Keratinocyte (primary cell): Measurements from ENCODE around the gene ZFYVE9. TPM values are rescaled to one million over a fixed set of nuclear protein-coding genes. Genes with fewer than 3 reads are reported as not detected.

ENCODE experiments used
- DNase-seq: peaks from one replicate; pipeline ENCODE4 v3.0.0-alpha.2; 2011; ENCODE audit warnings: low read depth, missing footprints, low spot score
- FAIRE-seq: peaks from 2 replicates; lab custom pipeline; 2011; peaks lifted over from hg19 to GRCh38; lab: Jason Lieb, UNC
- H2AFZ ChIP-seq: 2 replicates; pipeline ENCODE4 v1.6.0; 2012; ENCODE audit warnings: low read length, control low read depth, inconsistent platforms; ENCODE audit not compliant: control insufficient read depth
- H3K27ac ChIP-seq: 2 replicates; pipeline ENCODE4 v1.5.1; 2011; ENCODE audit warnings: low read length; ENCODE audit not compliant: control insufficient read depth, insufficient read depth
- H3K27me3 ChIP-seq: 3 replicates; pipeline ENCODE4 v1.6.0; 2011; ENCODE audit warnings: low read length; ENCODE audit not compliant: control insufficient read depth, insufficient read depth; ENCODE audit errors: extremely low read depth
- H3K36me3 ChIP-seq, 2 experiments: 2 replicates in 1 of 2; 3 replicates in 1 of 2; pipeline ENCODE4 v1.5.1; 2011; ENCODE audit warnings: low read length in 2 of 2, mild to moderate bottlenecking in 1 of 2; ENCODE audit not compliant: control insufficient read depth in 2 of 2, insufficient read depth in 2 of 2; ENCODE audit errors: extremely low read depth in 1 of 2
- H3K4me1 ChIP-seq: 3 replicates; pipeline ENCODE4 v1.5.1; 2011; ENCODE audit warnings: low read length; ENCODE audit not compliant: control insufficient read depth, insufficient read depth; ENCODE audit errors: extremely low read depth
- H3K4me2 ChIP-seq: 3 replicates; pipeline ENCODE4 v1.6.0; 2011; ENCODE audit warnings: low read depth, low read length; ENCODE audit not compliant: control insufficient read depth, insufficient read depth; ENCODE audit errors: extremely low read depth
- H3K4me3 ChIP-seq, 3 experiments: fragments of 200-600 bp in 1 of 3; sonication (generic) in 1 of 3; 2 replicates in 2 of 3; 3 replicates in 1 of 3; pipeline ENCODE4 v1.5.1; 2011 to 2016; ENCODE audit warnings: low read length in 3 of 3, mild to moderate bottlenecking in 3 of 3, control low read depth in 2 of 3, inconsistent platforms in 1 of 3, low read depth in 1 of 3, mixed read lengths in 1 of 3, mixed run types in 1 of 3, moderate library complexity in 1 of 3; ENCODE audit not compliant: control insufficient read depth in 2 of 3, insufficient read depth in 2 of 3; ENCODE audit errors: extremely low read depth in 1 of 3
- H3K79me2 ChIP-seq: 2 replicates; pipeline ENCODE4 v1.6.0; 2012; ENCODE audit warnings: low read length; ENCODE audit not compliant: control insufficient read depth, insufficient read depth
- H3K9ac ChIP-seq: 3 replicates; pipeline ENCODE4 v1.6.0; 2011; ENCODE audit warnings: low read length; ENCODE audit not compliant: control insufficient read depth, insufficient read depth; ENCODE audit errors: extremely low read depth
- H3K9me1 ChIP-seq: 3 replicates; pipeline ENCODE4 v1.6.0; 2011; ENCODE audit warnings: low read length; ENCODE audit not compliant: control insufficient read depth, insufficient read depth; ENCODE audit errors: extremely low read depth
- H3K9me3 ChIP-seq: 2 replicates; pipeline ENCODE4 v1.5.1; 2012; ENCODE audit warnings: low read depth, low read length; ENCODE audit not compliant: control insufficient read depth
- H4K20me1 ChIP-seq: 3 replicates; pipeline ENCODE4 v1.6.0; 2011; ENCODE audit warnings: low read length; ENCODE audit not compliant: control insufficient read depth, insufficient read depth; ENCODE audit errors: extremely low read depth
- CTCF ChIP-seq, 3 experiments: IDR thresholded peaks in 1 of 3; conservative IDR thresholded peaks in 1 of 3; optimal IDR thresholded peaks in 1 of 3; 2 replicates in 2 of 3; 3 replicates in 1 of 3; pipeline versions ENCODE3 to v1.5.1; 2011; ENCODE audit warnings: low read length in 3 of 3, mild to moderate bottlenecking in 3 of 3, moderate library complexity in 2 of 3, control low read depth in 1 of 3, inconsistent platforms in 1 of 3; ENCODE audit not compliant: insufficient read depth in 2 of 3; ENCODE audit errors: extremely low read depth in 1 of 3
- EZH2 ChIP-seq: IDR thresholded peaks from one replicate; pipeline ENCODE4 v1.6.1; 2012; ENCODE audit warnings: inconsistent platforms, mild to moderate bottlenecking, low read length, moderate library complexity
- dilution Hi-C: fragments of 300-500 bp; cut with MboI; formaldehyde crosslinking; loops from one replicate; pipeline ENCODE4 v1.7.0; 2020; ENCODE audit warnings: low sequenced_read_pairs; ENCODE audit not compliant: extremely low pct_ligation_motif_present
- polyA plus RNA-seq, 5 experiments: library from polyadenylated mRNA; depleted of rRNA in 3 of 5; stranded (reverse) in 3 of 5; stranded (forward) in 1 of 5; unstranded in 1 of 5; fragments of >200 nt; gene quantifications; 1 replicate in 1 of 5; 2 replicates in 3 of 5; 3 replicates in 1 of 5; pipeline versions ENCODE4 v1.2.1 to v1.2.3, GENCODE V29; 2011 to 2012; ENCODE audit warnings: missing spikeins in 2 of 5, low read depth in 1 of 5, low replicate concordance in 1 of 5

ZFYVE9 gene
- polyA plus RNA-seq, 1 donor (not counting 4 experiments of a cell fraction or from before 2014, with no cell fraction given) = 27.7 TPM

- no peak for DNase-seq
- no peaks in the 10 kb centered on the region for H3K4me1 ChIP-seq
- dilution Hi-C loops = no loop called here
- no peak for FAIRE-seq
- no peaks in the 10 kb centered on the region for H3K9me3 ChIP-seq
- H3K36me3 ChIP-seq = peaks cover 7 to 19% of the 10 kb centered on the region in 2 experiments
- H3K4me2 ChIP-seq = no peak overlapping the region
- H3K79me2 ChIP-seq = no peaks in the 10 kb centered on the region
- H3K9ac ChIP-seq = no peak overlapping the region
- H3K4me3 ChIP-seq = no peak overlapping the region
- no peaks in the 10 kb centered on the region for H3K27me3 ChIP-seq
- H2AFZ ChIP-seq = no peak overlapping the region
- H4K20me1 ChIP-seq = no peaks in the 10 kb centered on the region
- H3K27ac ChIP-seq = no peak overlapping the region
- no peaks in the 10 kb centered on the region for H3K9me1 ChIP-seq
- no peak for TF ChIP-seq EZH2
- no peak for TF ChIP-seq CTCF (optimal IDR thresholded peaks at IDR 0.05 in 1 of 3, IDR thresholded peaks at IDR 0.05 in 1 of 3, conservative IDR thresholded peaks at IDR 0.05 in 1 of 3; ENCODE audit: extremely low read depth in 1 of 3, insufficient read depth in 2 of 3, low read length in 3 of 3)
Observed at GRCh38 chr1:52341655-52342260, 199.9 kb downstream of the ZFYVE9 start.

DNA sequence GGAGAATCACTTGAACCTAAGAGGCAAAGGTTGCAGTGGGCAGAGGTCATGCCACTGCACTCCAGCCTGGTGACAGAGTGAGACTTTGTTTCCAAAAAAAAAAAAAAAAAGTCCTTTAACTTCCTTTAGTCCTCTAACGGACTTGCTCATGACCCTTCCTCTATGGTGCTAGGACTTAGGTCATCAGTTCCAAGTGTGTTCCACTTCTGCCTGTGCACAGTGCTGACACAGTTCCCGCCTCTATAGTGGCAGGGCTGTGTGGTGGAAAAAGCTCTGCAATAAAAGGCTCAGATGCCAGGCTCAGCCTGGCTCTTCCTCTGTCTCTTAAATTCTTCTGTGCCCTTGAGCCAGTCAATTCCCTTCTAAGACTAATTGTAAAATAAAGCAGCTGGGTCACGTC, 202.1 kb downstream of the ZFYVE9 start:
- Histone ChIP-seq H3K9ac (no peak overlapping the region), H3K79me2 (no peaks in the 10 kb centered on the region), H3K27ac (no peak overlapping the region), H3K9me3 (no peaks in the 10 kb centered on the region), H3K9me1 (no peaks in the 10 kb centered on the region), H4K20me1 (no peaks in the 10 kb centered on the region), H3K36me3 (peaks cover 0 to 14% of the 10 kb centered on the region in 2 experiments), H3K4me1 (no peaks in the 10 kb centered on the region), H3K4me2 (no peak overlapping the region), H2AFZ (no peak overlapping the region), H3K4me3 (no peak overlapping the region), H3K27me3 (no peaks in the 10 kb centered on the region)
- TF ChIP-seq CTCF (optimal IDR thresholded peaks at IDR 0.05 in 1 of 3, IDR thresholded peaks at IDR 0.05 in 1 of 3, conservative IDR thresholded peaks at IDR 0.05 in 1 of 3; ENCODE audit: extremely low read depth in 1 of 3, insufficient read depth in 2 of 3, low read length in 3 of 3) = no peak
- no peak for TF ChIP-seq EZH2
- no peak for DNase-seq
- FAIRE-seq = no peak
- dilution Hi-C loops = no loop called here
